ENCODE data around the gene CREBZF. TPM values are rescaled to one million over a fixed set of nuclear protein-coding genes. Genes with fewer than 3 reads are reported as not detected.
"Not testable (repeated sequence)": the region's sequence is repeated elsewhere in the genome, so short reads cannot be mapped to it uniquely, and the experiment has no call there.

The CREBZF gene
- total RNA-seq, 4 donors from 2014 or later: 63.2 to 162 (median 90.5) TPM

DNA sequence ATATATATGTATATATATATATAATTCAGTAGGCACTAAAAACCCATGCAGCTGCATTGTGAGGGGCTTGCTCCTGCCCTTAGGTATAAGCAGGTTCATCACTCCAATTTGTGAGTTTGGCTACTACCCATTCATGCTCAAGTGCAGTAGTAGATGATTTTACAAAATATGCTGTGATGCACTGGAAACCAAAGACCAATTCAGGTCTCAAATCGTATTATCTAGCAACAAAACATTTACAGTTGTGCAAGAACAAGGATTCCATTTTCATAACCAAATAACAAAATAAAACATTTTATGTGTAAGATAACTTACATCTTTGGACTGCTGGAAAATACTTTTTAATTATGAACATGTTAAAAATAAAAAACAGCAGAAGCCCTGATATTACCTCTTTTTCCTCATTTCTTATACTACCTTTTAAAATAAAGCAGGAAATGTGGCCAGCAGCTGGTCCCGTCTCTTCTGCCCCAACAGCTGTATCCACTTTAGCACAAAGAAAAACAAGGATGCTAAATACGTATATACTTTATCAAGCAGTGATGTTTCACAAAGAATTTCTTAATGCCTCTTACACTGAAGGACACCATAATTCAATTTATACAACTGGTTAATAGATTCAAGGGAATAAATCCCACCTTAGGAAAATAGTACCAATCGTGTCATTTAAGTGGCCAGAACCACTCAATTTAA, 2.8 kb downstream of the CREBZF start:
- H3K4me1 ChIP-seq: peaks cover 0 to 47% (median 6%) of the 10 kb centered on the region in 4 donors
- H3K27ac ChIP-seq: no peak overlapping the region
- peak overlapping the region in 2 of 4 donors; percentile 69 to 88 for H3K4me3 ChIP-seq
- no peaks in the 10 kb centered on the region for H3K9me3 ChIP-seq
- TF ChIP-seq POLR2A (IDR thresholded peaks at IDR 0.05): no peak
- TF ChIP-seq, protein P1, sequence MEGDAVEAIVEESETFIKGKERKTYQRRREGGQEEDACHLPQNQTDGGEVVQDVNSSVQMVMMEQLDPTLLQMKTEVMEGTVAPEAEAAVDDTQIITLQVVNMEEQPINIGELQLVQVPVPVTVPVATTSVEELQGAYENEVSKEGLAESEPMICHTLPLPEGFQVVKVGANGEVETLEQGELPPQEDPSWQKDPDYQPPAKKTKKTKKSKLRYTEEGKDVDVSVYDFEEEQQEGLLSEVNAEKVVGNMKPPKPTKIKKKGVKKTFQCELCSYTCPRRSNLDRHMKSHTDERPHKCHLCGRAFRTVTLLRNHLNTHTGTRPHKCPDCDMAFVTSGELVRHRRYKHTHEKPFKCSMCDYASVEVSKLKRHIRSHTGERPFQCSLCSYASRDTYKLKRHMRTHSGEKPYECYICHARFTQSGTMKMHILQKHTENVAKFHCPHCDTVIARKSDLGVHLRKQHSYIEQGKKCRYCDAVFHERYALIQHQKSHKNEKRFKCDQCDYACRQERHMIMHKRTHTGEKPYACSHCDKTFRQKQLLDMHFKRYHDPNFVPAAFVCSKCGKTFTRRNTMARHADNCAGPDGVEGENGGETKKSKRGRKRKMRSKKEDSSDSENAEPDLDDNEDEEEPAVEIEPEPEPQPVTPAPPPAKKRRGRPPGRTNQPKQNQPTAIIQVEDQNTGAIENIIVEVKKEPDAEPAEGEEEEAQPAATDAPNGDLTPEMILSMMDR (IDR thresholded peaks at IDR 0.05): no peak
- no peak for DNase-seq
- no peaks in the 10 kb centered on the region for H3K27me3 ChIP-seq
- peaks cover 0 to 22% (median 0%) of the 10 kb centered on the region in 3 donors for H3K36me3 ChIP-seq

DNA sequence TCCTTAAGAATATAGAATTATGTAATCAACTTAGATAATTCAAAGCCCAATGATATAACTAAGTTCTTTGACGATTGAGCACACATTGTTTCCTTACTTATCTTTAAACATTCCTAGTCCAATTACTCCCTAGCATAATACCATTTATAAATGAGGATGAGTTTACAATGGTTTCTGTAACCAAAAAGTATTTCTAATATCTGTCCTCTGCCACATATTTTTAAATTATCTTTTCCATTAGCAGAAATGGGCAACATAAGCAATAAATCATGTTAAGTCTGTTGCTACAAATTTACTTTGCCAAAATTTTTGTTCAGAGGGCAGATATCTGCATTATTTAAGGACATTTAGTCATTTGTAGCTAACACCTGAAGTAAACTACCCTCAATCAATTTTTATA, 6.7 kb downstream of the CREBZF start:
- Histone ChIP-seq H3K4me1 (peaks cover 0 to 37% (median 6%) of the 10 kb centered on the region in 4 donors), H3K4me3 (no peak overlapping the region)

DNA sequence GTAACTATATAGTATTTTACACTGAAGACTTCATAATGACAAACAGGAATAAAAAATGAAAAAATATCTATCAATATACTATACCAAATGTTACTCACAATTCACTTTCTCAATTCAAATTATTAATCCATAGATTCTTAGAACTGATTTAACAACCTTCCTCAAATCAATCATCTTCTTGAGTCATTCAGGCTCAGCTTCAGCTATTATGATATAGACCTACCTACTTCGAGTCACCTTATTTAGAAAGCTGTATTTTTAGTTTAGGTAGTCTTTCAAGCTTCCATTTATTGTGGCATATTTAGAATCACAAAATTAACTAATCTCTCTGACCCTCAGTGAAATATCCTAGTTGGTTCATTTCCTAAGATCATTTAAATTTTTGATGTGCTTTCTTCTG, 8.2 kb downstream of the CREBZF start:
- Histone ChIP-seq H3K36me3 (peaks cover 0 to 42% (median 0%) of the 10 kb centered on the region in 3 donors), H3K9me3 (no peaks in the 10 kb centered on the region), H3K4me1 (peaks cover 0 to 30% (median 3%) of the 10 kb centered on the region in 4 donors), H3K4me3 (no peak overlapping the region), H3K27ac (no peak overlapping the region), H3K27me3 (no peaks in the 10 kb centered on the region)
- no peak for TF ChIP-seq POLR2A (IDR thresholded peaks at IDR 0.05)
- TF ChIP-seq, protein P1 (IDR thresholded peaks at IDR 0.05): no peak
- DNase-seq: no peak

More for the DNA sequence above, 6.7 kb downstream of the CREBZF start:
- DNase-seq: no peak
- Histone ChIP-seq H3K36me3 (peaks cover 0 to 42% (median 0%) of the 10 kb centered on the region in 3 donors), H3K9me3 (no peaks in the 10 kb centered on the region), H3K27me3 (no peaks in the 10 kb centered on the region), H3K27ac (no peak overlapping the region)
- TF ChIP-seq, protein P1 (IDR thresholded peaks at IDR 0.05): no peak
- TF ChIP-seq POLR2A (IDR thresholded peaks at IDR 0.05): no peak

DNA sequence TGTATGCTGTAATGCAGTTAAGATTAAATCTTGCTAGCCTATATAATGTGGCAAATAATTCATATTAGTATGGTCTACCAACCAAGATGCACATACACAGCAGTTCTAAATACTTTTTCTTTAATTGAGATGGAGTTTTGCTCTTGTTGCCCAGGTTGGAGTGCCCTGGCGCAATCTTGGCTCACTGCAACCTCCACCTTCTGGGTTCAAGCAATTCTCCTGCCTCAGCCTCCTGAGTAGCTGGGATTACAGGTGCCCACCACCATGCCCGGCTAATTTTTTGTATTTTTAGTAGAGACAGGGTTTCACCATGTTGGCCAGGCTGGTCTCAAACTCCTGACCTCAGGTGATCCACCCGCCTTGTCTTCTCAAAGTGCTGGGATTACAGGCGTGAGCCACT, 10.6 kb downstream of the CREBZF start:
- Histone ChIP-seq H3K4me1 (peaks cover 0 to 10% (median 0%) of the 10 kb centered on the region in 4 donors), H3K36me3 (peaks cover 0 to 40% (median 0%) of the 10 kb centered on the region in 3 donors)
- H3K4me3 ChIP-seq, H3K9me3 ChIP-seq, DNase-seq, H3K27ac ChIP-seq, H3K27me3 ChIP-seq: not testable (repeated sequence)

DNA sequence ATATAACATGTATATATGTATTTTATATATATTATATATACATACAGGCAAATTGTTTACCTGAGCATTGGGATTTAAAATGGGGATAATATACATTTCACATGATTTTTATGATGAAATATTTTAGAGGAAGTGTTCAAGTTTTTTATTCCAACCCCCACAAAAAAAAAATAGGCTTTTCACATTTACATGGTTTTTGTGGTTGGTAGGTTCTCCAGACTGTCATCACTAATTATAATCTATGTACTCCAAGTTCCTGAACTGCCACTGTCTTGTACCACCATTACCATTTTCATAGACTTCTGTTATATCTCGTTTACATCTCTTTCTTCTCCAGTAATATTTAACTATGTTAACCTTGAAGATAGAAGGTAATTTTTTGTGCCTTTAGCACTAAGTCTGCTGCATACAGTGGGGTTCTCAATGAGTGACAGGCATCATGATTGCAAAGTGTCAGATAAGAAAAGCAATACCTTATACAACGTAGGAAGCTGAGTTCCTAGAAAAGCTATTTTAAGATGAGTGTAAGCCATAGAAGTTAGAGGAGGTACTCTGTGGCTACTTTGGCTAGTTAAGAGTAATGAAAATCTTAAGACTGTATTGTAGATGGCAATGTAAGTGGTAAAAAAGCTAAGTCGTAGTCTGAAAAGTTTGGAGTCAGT, 12.0 kb downstream of the CREBZF start:
- H3K27me3 ChIP-seq: no peaks in the 10 kb centered on the region
- H3K4me3 ChIP-seq: no peak overlapping the region
- peaks cover 0 to 16% (median 2%) of the 10 kb centered on the region in 4 donors for H3K4me1 ChIP-seq
- peaks cover 0 to 33% (median 0%) of the 10 kb centered on the region in 3 donors for H3K36me3 ChIP-seq
- no peak overlapping the region for H3K27ac ChIP-seq
- TF ChIP-seq POLR2A (IDR thresholded peaks at IDR 0.05): no peak
- TF ChIP-seq, protein P1 (IDR thresholded peaks at IDR 0.05): no peak
- H3K9me3 ChIP-seq: no peaks in the 10 kb centered on the region
- no peak for DNase-seq

DNA sequence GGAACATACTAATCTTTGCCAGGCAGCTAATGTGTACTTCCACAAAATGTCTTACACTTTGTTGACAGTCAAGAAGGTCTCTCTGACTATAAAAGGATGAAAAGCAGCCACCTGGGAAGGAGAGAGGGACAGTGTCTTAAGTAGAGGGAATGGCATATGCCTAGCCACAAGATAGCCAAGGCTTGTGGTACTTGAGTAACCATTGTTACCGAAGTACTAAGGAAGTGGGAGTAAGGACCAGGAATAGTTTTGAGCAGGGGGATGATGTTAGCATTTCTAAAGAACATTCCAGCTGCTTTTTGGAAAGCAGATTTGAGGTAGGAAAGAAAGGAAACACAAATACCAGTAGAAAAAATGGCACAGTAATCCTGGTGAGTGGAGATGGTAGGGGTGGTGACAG, 13.8 kb downstream of the CREBZF start:
- DNase-seq: no peak
- Histone ChIP-seq H3K27ac (no peak overlapping the region), H3K4me1 (peaks cover 0 to 28% (median 2%) of the 10 kb centered on the region in 4 donors), H3K36me3 (peaks cover 0 to 17% (median 0%) of the 10 kb centered on the region in 3 donors), H3K9me3 (no peaks in the 10 kb centered on the region), H3K27me3 (no peaks in the 10 kb centered on the region), H3K4me3 (no peak overlapping the region)
- TF ChIP-seq POLR2A (IDR thresholded peaks at IDR 0.05): no peak
- TF ChIP-seq, protein P1 (IDR thresholded peaks at IDR 0.05): no peak

Data from Peyer's patch (tissue), 4 donors.